Stimulated activated effector memory CD8-positive, alpha-beta T cell treated with anti-CD3 and anti-CD28 coated beads, Interleukin-12 subunit alpha, Interleukin-12 subunit beta, amount 100 ng/mL, for 72 hours (primary cell): Measurements from ENCODE around the gene PAQR4.

Source experiments
- ATAC-seq: fragments of 150-1000 bp; cut with Tn5 transposase; 2 replicates; pipeline ENCODE4 v1.10.0; 2021
- DNase-seq, 2 donors: peaks; one replicate each; pipeline ENCODE4 v3.0.0; 2021 to 2022; ENCODE audit warnings: low spot score in 2 of 2
- H3K27ac Mint-ChIP-seq: one replicate; pipeline ENCODE4 v1.8.0; 2022; ENCODE audit warnings: mild to moderate bottlenecking, mixed read lengths
- H3K36me3 Mint-ChIP-seq: one replicate; pipeline ENCODE4 v1.8.0; 2022; ENCODE audit warnings: mild to moderate bottlenecking, mixed read lengths
- H3K4me1 Mint-ChIP-seq: one replicate; pipeline ENCODE4 v1.8.0; 2022; ENCODE audit warnings: mixed read lengths
- H3K4me3 Mint-ChIP-seq: one replicate; pipeline ENCODE4 v1.8.0; 2022; ENCODE audit warnings: mild to moderate bottlenecking, mixed read lengths
- H3K9me3 Mint-ChIP-seq: one replicate; pipeline ENCODE4 v1.8.0; 2022; ENCODE audit warnings: mixed read lengths

PAQR4 gene

DNA sequence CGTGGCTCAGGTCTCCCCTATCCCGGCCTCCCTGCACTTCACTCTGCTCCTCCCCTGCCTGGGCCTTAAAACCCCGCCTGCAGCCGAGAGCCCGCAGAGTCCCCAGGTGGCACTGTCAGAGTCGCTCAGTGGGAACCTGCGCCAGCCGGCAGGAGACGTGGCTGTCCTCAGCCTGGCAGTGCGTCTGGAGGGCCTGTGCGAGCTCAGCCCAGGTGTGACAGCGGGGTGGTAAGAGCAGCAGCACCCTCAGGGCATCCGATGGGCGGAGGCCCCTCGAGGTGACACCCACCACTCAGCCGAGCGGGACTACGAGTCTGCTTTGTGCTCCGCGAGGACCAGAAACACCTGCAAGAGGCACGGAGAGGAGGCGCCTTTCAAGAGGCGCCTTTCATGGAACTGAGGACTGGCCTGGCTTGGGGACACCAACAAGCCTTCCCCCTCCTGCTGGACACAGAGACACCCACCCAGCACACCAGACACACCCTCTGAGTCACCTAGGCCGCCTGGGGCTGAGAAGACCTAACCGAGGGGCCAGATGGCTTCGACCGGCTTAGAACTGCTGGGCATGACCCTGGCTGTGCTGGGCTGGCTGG lies 43.8 kb downstream of the PAQR4 start, which contains the start of gene CLDN9:
TSS of gene CLDN9 (plus strand) at position 96 of the 593 bp plus-strand sequence. CDS start at position 536, 440 bp downstream.
- Mint-ChIP-seq H3K4me1 (peaks cover 9% of the 10 kb centered on the region), H3K4me3 (no peak within 1 kb of the TSS), H3K36me3 (peaks cover 2% of the 10 kb centered on the region), H3K27ac (no peak within 1 kb of the TSS), H3K9me3 (no peaks in the 10 kb centered on the region)
- DNase-seq (no peak), ATAC-seq (peak; percentile 14)

DNA sequence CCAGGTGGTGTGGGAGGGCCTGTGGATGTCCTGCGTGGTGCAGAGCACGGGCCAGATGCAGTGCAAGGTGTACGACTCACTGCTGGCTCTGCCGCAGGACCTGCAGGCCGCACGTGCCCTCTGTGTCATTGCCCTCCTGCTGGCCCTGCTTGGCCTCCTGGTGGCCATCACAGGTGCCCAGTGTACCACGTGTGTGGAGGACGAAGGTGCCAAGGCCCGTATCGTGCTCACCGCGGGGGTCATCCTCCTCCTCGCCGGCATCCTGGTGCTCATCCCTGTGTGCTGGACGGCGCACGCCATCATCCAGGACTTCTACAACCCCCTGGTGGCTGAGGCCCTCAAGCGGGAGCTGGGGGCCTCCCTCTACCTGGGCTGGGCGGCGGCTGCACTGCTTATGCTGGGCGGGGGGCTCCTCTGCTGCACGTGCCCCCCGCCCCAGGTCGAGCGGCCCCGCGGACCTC lies 44.4 kb downstream of the PAQR4 start:
- DNase-seq = no peak
- H3K9me3 Mint-ChIP-seq = no peaks in the 10 kb centered on the region
- no peak overlapping the region for H3K27ac Mint-ChIP-seq
- H3K36me3 Mint-ChIP-seq = peaks cover 5% of the 10 kb centered on the region
- ATAC-seq = no peak
- H3K4me3 Mint-ChIP-seq = no peak overlapping the region
- peaks cover 3% of the 10 kb centered on the region for H3K4me1 Mint-ChIP-seq

DNA sequence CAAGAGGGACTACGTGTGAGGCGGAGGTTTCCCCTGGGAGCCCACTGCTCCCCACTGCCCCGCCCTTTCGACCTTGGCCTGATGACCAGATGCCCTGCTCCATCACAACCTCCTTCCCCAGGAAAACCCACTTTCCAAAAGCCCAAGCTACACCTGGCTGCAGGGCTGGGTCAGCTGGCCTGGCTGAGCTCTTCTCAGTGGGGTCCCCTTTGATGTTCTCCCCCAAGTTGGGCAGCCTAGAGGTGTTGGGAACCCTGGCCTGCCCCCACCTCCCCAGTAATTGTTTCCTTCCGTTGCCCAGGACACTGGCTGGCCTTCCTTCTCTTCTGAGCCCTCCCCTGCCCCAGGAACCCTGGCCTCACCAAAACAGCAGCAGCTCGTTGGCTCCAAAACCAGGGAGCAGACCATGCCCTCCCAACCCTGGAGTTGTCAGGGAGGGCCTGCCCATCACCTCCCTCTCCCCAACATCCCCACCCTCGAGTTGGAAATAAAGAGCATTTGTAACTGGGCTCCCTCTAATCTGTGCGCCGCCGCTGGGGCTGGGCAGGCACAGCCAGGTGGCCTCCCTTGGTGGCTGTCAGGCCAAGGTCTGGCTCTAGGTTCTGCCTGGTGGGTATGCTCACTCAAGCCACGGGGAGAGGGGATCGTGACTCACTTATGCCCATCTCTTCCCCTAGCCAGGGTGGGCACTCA lies 45.0 kb downstream of the PAQR4 start:
- Mint-ChIP-seq H3K4me3 (no peak overlapping the region), H3K36me3 (peaks cover 5% of the 10 kb centered on the region), H3K27ac (no peak overlapping the region), H3K4me1 (peaks cover under 1% of the 10 kb centered on the region), H3K9me3 (no peaks in the 10 kb centered on the region)
- no peak for DNase-seq
- ATAC-seq = no peak

DNA sequence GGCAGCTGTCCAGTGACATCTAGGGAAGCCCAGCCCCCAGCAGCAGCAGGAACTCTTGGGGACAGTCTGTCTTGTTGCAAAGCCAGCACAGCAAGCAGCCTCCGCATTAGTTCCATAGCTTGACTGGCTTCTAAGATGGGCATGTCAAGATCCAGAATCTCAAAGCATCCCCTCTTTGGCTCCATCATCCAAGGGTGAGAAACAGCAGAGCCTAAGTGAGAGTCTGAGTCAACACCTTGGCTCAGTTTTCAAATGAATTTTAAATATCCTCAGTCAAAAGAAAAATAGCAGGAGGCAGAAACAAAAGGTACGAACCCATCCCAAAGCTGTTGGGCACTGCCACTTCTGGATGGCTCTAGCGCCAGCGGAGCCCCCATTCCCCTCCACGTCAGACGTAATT lies 45.8 kb downstream of the PAQR4 start:
- Mint-ChIP-seq H3K36me3 (peaks cover 8% of the 10 kb centered on the region), H3K9me3 (no peaks in the 10 kb centered on the region), H3K27ac (no peak overlapping the region), H3K4me1 (peaks cover 8% of the 10 kb centered on the region), H3K4me3 (no peak overlapping the region)
- DNase-seq (no peak), ATAC-seq (no peak)

DNA sequence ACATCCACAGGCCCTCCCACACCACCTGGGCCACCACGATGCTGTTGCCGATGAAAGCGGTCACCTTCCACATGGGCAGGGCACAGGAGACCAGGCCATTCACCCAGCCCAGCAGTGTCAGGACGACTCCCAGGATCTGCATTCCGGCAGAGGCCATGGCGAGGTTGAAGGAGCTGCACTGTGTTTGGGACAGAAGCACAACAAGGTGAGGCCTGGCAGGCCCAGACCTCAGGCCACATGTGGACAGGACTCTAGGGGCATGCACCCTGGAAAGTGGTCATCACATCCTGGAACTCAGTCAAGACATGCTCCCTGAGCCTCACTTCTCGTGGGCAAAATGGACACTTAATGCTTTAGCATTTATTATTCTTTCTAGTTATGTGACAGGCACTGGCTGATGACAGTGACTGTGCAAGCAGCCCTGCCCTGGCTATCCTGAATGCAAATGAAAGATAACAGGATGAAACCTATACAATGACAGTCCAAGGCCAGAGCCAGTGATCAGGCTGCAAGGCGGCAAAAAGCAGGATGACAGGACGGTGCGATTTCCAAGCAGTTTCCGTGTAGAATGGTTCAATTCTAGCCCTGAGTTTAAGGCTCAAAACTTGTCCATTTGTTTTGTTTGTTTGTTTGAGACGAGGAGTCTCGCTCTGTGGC lies 46.8 kb downstream of the PAQR4 start:
- H3K9me3 Mint-ChIP-seq = no peaks in the 10 kb centered on the region
- DNase-seq (no peak), ATAC-seq (no peak)
- H3K4me1 Mint-ChIP-seq = peaks cover 11% of the 10 kb centered on the region
- H3K4me3 Mint-ChIP-seq = no peak overlapping the region
- H3K27ac Mint-ChIP-seq = no peak overlapping the region
- peaks cover 18% of the 10 kb centered on the region for H3K36me3 Mint-ChIP-seq

DNA sequence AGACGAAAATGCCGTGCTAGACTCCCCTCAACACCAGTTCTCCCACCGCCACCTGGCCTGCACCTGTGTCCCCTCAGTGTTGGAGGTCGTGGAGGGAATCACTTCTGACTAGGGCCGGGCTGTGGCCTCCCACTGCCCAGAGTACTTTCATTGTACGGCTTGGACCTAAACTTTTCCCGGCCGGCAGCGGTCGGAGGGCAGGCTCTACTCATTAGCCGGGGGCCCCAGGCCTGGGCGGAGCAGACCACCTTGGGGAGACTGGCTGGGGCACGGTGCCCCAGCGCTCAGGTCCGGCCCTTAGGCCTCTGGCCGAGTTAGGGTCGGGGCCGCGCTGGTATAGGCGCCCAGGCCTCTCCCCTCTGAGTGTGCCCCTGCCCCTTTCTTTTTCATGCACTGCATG lies 48.2 kb downstream of the PAQR4 start:
- no peak for ATAC-seq
- no peak overlapping the region for H3K4me3 Mint-ChIP-seq
- no peak for DNase-seq
- no peak overlapping the region for H3K27ac Mint-ChIP-seq
- H3K36me3 Mint-ChIP-seq = peaks cover 31% of the 10 kb centered on the region
- peaks cover 24% of the 10 kb centered on the region for H3K4me1 Mint-ChIP-seq
- no peaks in the 10 kb centered on the region for H3K9me3 Mint-ChIP-seq

DNA sequence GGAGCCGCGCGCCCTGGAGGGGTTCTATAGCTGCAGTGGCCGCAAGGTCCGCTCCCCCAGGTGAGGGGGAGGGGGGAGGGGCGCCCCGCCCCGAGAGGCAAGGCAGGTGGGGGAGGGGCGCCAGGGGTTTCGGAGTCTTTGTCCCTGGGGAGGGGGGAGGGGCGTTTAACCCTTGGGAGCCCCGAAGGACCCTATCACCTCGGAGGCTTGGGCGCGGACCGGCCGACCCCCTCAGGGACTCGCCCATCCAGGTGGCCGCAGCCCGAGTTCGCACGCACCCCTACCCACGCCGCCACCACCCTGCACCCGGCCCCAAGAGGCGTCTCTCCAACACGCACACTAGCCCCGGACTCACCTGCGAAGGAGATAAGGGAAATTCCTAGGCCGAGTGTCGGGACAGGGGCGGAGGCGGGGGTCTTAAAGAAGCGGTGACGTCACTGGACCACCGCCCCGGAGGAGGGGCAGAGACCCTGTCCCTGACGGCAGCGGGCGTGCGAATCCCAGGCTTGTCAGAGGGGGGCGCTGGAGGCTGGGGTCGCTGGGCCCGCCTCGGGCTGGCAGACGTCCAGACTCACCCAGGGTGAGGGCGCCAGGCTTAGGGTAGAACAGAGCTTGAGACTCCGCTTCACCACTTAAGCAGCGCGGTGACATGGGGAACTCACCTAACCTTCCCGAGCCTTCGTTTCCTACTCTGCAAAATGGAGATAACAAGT lies 48.8 kb downstream of the PAQR4 start, which contains the start of gene CLDN6:
TSS of gene CLDN6 (minus strand) at position 390 of the 713 bp plus-strand sequence. CDS start 2,162 bp downstream, outside the sequence.
- no peak within 1 kb of the TSS for H3K27ac Mint-ChIP-seq
- DNase-seq (no peak), ATAC-seq (no peak)
- H3K4me1 Mint-ChIP-seq = peaks cover 30% of the 10 kb centered on the region
- no peaks in the 10 kb centered on the region for H3K9me3 Mint-ChIP-seq
- H3K4me3 Mint-ChIP-seq = no peak within 1 kb of the TSS
- H3K36me3 Mint-ChIP-seq = peaks cover 35% of the 10 kb centered on the region

DNA sequence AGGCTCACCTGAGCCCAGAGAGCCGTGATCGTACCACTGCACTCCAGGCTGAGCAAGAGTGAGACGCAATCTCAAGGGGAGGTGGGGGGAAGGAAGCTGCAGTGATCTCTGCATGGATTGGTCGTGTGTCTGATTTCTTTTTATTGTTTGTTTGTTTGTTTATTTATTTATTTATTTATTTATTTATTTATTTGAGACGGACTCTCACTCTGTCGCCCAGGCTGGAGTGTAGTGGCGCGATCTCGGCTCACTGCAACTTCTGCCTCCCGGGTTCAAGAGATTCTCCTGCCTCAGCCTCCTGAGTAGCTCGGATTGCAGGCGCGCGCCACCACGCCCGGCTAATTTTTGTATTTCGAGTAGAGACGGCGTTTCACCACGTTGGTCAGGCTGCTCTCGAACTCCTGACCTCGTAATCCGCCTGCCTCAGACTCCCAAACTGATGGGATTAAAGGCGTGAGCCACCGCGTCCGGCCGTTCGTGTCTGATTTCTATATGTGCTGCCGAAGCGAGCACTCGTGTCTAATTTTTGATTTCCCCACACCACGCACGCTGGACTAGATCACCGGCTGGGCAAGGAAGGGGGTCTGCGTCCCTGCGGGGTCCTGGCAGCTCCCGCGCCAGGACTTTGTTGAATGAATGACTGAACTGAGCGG lies 50.6 kb downstream of the PAQR4 start:
- peaks cover 46% of the 10 kb centered on the region for H3K4me1 Mint-ChIP-seq
- peaks cover 52% of the 10 kb centered on the region for H3K36me3 Mint-ChIP-seq
- DNase-seq (no peak), ATAC-seq (no peak)
- peak overlapping the region; percentile 91 for H3K27ac Mint-ChIP-seq
- H3K9me3 Mint-ChIP-seq = no peaks in the 10 kb centered on the region
- H3K4me3 Mint-ChIP-seq = peak overlapping the region; percentile 78

DNA sequence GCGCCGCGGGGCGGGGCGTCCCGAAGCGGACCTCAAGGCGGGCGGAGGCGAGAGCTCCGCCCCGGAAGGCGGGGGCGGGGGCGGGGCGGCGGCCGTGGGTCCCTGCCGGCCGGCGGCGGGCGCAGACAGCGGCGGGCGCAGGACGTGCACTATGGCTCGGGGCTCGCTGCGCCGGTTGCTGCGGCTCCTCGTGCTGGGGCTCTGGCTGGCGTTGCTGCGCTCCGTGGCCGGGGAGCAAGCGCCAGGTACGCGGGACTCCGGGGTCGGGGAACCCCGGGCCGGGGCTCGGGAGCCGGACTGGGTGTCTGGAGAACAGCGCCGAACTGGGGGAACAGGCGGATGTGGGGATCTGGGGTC lies 51.1 kb downstream of the PAQR4 start, which contains the start of gene TNFRSF12A:
TSS of gene TNFRSF12A (plus strand) at position 122 of the 357 bp plus-strand sequence. CDS start at position 152, 30 bp downstream.
- peak; percentile 44 for ATAC-seq
- Mint-ChIP-seq H3K36me3 (peaks cover 57% of the 10 kb centered on the region), H3K9me3 (no peaks in the 10 kb centered on the region), H3K4me1 (peaks cover 47% of the 10 kb centered on the region), H3K4me3 (peak within 1 kb of the TSS; percentile 78), H3K27ac (peak within 1 kb of the TSS; percentile 91)
- DNase-seq = peak; percentile 70 to 85

DNA sequence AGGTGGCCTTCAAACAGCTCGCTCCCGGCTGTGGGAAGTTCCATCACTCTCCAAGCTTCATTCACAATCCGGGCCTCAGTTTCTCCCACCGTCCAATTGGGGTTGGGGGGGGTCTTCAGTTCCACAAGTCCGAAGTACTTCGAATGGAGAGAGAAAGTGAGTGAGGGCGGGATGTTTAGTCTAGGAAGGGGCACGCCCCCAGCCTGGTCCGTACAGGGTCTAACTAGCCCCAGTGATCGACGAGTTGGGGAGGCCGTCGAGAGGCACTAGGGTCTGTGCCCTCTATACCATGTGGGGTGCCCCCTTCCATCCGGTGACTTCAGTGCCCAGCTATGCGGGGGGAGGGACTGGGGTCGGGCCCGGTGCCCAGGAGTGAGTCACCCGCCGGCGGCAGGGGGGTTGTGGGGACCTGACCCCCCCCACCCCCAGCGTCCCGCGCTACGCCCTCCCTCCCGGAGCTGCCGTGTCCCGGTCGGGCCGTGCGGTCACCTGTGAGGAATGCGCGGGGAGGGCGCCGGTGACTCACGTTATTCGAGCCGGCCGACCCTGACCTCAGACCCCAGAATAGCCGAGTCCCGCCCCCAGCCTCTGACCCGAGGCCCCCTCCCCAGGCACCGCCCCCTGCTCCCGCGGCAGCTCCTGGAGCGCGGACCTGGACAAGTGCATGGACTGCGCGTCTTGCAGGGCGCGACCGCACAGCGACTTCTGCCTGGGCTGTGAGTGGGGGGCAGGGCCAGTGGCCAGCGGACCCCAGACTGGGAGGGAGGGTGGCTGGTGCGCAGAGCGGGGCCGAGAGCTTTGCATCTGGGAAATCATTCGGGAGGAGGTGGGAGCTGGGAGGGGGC lies 51.7 kb downstream of the PAQR4 start:
- Mint-ChIP-seq H3K9me3 (no peaks in the 10 kb centered on the region), H3K36me3 (peaks cover 63% of the 10 kb centered on the region), H3K4me1 (peaks cover 51% of the 10 kb centered on the region), H3K27ac (peak overlapping the region; percentile 91), H3K4me3 (peak overlapping the region; percentile 78)
- DNase-seq (peak; percentile 38 to 75), ATAC-seq (peak; percentile 38)

DNA sequence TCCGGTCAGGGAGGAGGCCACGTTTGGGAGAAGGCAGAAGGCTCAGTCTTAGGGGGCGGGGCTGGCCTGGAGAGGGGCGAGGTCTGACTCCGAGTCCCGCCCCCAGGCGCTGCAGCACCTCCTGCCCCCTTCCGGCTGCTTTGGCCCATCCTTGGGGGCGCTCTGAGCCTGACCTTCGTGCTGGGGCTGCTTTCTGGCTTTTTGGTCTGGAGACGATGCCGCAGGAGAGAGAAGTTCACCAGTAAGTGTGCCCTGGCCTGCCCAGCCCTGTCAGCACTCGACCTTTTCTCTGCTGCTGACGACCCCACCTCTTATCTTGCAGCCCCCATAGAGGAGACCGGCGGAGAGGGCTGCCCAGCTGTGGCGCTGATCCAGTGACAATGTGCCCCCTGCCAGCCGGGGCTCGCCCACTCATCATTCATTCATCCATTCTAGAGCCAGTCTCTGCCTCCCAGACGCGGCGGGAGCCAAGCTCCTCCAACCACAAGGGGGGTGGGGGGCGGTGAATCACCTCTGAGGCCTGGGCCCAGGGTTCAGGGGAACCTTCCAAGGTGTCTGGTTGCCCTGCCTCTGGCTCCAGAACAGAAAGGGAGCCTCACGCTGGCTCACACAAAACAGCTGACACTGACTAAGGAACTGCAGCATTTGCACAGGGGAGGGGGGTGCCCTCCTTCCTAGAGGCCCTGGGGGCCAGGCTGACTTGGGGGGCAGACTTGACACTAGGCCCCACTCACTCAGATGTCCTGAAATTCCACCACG lies 52.5 kb downstream of the PAQR4 start:
- peaks cover 71% of the 10 kb centered on the region for H3K36me3 Mint-ChIP-seq

DNA sequence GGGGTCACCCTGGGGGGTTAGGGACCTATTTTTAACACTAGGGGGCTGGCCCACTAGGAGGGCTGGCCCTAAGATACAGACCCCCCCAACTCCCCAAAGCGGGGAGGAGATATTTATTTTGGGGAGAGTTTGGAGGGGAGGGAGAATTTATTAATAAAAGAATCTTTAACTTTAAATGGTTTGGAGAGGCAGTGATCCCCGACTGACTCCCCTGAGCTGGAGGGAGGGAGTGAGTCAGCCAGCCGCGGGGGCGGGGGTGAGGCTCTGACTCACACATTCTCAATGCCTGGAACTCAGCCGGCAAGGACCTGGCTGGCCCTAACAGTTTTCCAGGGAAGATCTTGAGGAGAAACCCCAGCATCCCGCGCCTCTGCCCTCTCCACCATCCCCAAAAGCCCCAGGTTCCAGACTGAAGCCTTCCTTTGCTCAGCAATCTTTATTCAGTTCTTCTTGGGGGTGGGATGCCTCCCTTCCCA lies 53.1 kb downstream of the PAQR4 start:
- ATAC-seq (peak; percentile 52), DNase-seq (peak; percentile 77 to 88)
- Mint-ChIP-seq H3K36me3 (peaks cover 77% of the 10 kb centered on the region), H3K9me3 (no peaks in the 10 kb centered on the region), H3K27ac (peak overlapping the region; percentile 91), H3K4me1 (peaks cover 59% of the 10 kb centered on the region), H3K4me3 (peak overlapping the region; percentile 78)

More for the DNA sequence above, 52.5 kb downstream of the PAQR4 start:
- Mint-ChIP-seq H3K4me3 (peak overlapping the region; percentile 78), H3K9me3 (no peaks in the 10 kb centered on the region), H3K4me1 (peaks cover 59% of the 10 kb centered on the region), H3K27ac (peak overlapping the region; percentile 91)
- ATAC-seq (peak; percentile 52), DNase-seq (peak; percentile 66 to 87)

DNA sequence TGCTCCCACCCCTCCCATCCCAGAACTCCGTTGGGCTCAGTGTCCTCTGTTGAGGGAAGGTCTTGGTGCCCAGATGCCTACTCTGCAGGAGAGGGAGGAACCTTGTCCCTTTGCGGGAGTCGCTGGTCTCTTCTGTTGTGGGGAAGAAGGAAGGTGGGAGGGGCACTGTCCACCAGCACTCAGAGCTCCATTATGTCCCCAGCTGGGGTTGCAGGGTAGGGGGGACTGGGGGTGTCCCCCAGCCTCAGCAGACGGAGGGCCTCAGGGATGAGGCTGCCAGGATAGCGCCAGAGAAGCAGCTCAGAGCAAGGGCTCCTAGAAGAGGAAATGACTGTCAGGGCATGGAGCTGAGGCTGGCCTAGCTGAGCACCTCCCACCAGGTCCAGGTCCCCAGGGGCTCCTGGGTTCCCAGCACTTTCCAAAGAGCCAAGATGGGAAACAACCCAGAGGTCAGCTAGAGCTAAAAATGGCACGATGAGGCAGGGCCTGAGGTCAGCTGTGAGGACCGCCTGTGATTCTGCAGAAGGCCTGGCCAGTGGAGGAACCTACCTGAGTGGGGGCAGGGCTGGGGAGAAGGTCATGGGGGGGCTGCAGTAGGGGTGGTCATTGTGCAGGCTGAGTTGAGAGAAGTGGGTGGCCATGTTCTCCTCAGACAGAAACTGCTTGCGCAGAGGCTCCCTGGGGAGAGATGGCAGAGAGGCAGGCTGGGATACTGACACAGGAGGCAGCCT lies 53.7 kb downstream of the PAQR4 start:
- H3K9me3 Mint-ChIP-seq = no peaks in the 10 kb centered on the region
- peak overlapping the region; percentile 78 for H3K4me3 Mint-ChIP-seq
- H3K4me1 Mint-ChIP-seq = peaks cover 59% of the 10 kb centered on the region
- peaks cover 82% of the 10 kb centered on the region for H3K36me3 Mint-ChIP-seq
- DNase-seq (no peak), ATAC-seq (no peak)
- H3K27ac Mint-ChIP-seq = peak overlapping the region; percentile 91
